GM12878 (cell line): ENCODE results near the gene KANSL3. TPM values are rescaled to one million over a fixed set of nuclear protein-coding genes. Genes with fewer than 3 reads are reported as not detected.

Experiments
- ATAC-seq: fragments of 200-7000 bp; cut with Tn5 transposase; 3 replicates; pipeline ENCODE4 v1.9.1; 2020; ENCODE audit warnings: mild to moderate bottlenecking, moderate library complexity
- BruUV-seq: library from RNA; stranded (reverse); fragments of 400-500 nt; replicated peaks from 2 replicates; lab custom pipeline; 2021; lab: Mats Ljungman, UMichigan
- CTCF ChIA-PET: fragments of 300-600 bp; sonication (Branson Sonifier 250); formaldehyde crosslinking; extraction: SDS; loops from one replicate; lab custom pipeline; 2021; ENCODE audit warnings: inconsistent platforms; lab: Yijun Ruan, JAX
- POLR2A ChIA-PET: fragments of 350-600 bp; formaldehyde crosslinking; extraction: SDS; loops from one replicate; lab custom pipeline; 2021; ENCODE audit warnings: inconsistent platforms; lab: Charles Lee
- RAD21 ChIA-PET: fragments of 300-600 bp; sonication (Branson Sonifier 250); formaldehyde crosslinking; loops from one replicate; lab custom pipeline; 2023; ENCODE audit warnings: antibody characterized with exemption; ENCODE audit not compliant: unreplicated experiment; lab: Charles Lee
- SMC1A ChIA-PET: fragments of 300-600 bp; sonication (Branson Sonifier 250); formaldehyde crosslinking; loops from one replicate; lab custom pipeline; 2023; ENCODE audit not compliant: unreplicated experiment, uncharacterized antibody; lab: Charles Lee
- DNase-seq: peaks from one replicate; pipeline ENCODE4 v3.0.0-alpha.2; 2011; ENCODE audit warnings: low read depth, low spot score
- FAIRE-seq: peaks from 3 replicates; lab custom pipeline; 2011; peaks lifted over from hg19 to GRCh38; lab: Jason Lieb, UNC
- H2AFZ ChIP-seq: 2 replicates; pipeline ENCODE4 v1.6.0; 2011; ENCODE audit warnings: low read depth, low read length, control low read depth; ENCODE audit not compliant: control insufficient read depth
- H3K27ac ChIP-seq: 2 replicates; pipeline ENCODE4 v1.5.1; 2011; ENCODE audit warnings: control low read depth; ENCODE audit not compliant: control insufficient read depth, insufficient read depth
- H3K27me3 ChIP-seq, 2 experiments: replicated peaks in 1 of 2; 2 replicates each; pipeline versions ENCODE4 v1.6.0 to v1.6.1; 2011; ENCODE audit warnings: low read length in 1 of 2; ENCODE audit not compliant: control insufficient read depth in 2 of 2, insufficient read depth in 2 of 2
- H3K36me3 ChIP-seq, 2 experiments: 2 replicates each; pipeline ENCODE4 v1.5.1; 2011; ENCODE audit warnings: low read length in 1 of 2; ENCODE audit not compliant: control insufficient read depth in 2 of 2, insufficient read depth in 2 of 2
- H3K4me1 ChIP-seq: 2 replicates; pipeline ENCODE4 v1.6.1; 2011; ENCODE audit warnings: mild to moderate bottlenecking, low read length, moderate library complexity, mixed read lengths; ENCODE audit not compliant: control insufficient read depth, insufficient read depth
- H3K4me2 ChIP-seq: 2 replicates; pipeline ENCODE4 v1.6.0; 2011; ENCODE audit warnings: control low read depth; ENCODE audit not compliant: control insufficient read depth, insufficient read depth
- H3K4me3 ChIP-seq: fragments of 200-600 bp; sonication (generic); 2 replicates; pipeline ENCODE4 v1.5.1; 2016
- H3K79me2 ChIP-seq: 2 replicates; pipeline ENCODE4 v1.6.0; 2011; ENCODE audit warnings: low read length; ENCODE audit not compliant: control insufficient read depth, insufficient read depth
- H3K9ac ChIP-seq: 2 replicates; pipeline ENCODE4 v1.8.0; 2011; ENCODE audit warnings: low read length, control low read depth, mixed read lengths; ENCODE audit not compliant: control insufficient read depth, insufficient read depth
- H3K9me3 ChIP-seq: replicated peaks from 3 replicates; pipeline ENCODE4 v1.5.1; 2011; ENCODE audit warnings: mild to moderate bottlenecking, low read length; ENCODE audit not compliant: control insufficient read depth, insufficient read depth
- H4K20me1 ChIP-seq: 2 replicates; pipeline ENCODE4 v1.6.0; 2011; ENCODE audit not compliant: control insufficient read depth, insufficient read depth
- BMI1 ChIP-seq: fragments of 450-650 bp; IDR thresholded peaks from 2 replicates; pipeline ENCODE4 v1.6.1; 2016; ENCODE audit warnings: mild to moderate bottlenecking, moderate library complexity, borderline replicate concordance
- EED ChIP-seq: sonication (generic); IDR thresholded peaks from 2 replicates; pipeline ENCODE4 v1.6.1; 2016; ENCODE audit warnings: antibody characterized with exemption, low read depth
- FOS ChIP-seq: IDR thresholded peaks from 3 replicates; pipeline ENCODE4 v1.6.1; 2011; ENCODE audit warnings: borderline replicate concordance; ENCODE audit not compliant: insufficient read length; ENCODE audit errors: extremely low read depth
- HDGF ChIP-seq: fragments of 450-650 bp; IDR thresholded peaks from 2 replicates; pipeline ENCODE4 v1.6.1; 2016; ENCODE audit warnings: antibody characterized with exemption
- IKZF2 ChIP-seq, 2 experiments: fragments of 450-650 bp; IDR thresholded peaks; 2 replicates each; pipeline ENCODE4 v1.6.1; 2017; ENCODE audit warnings: mild to moderate bottlenecking in 2 of 2, moderate library complexity in 2 of 2
- POLR2AphosphoS2 ChIP-seq: IDR thresholded peaks from 2 replicates; pipeline ENCODE4 v1.6.1; 2011; ENCODE audit warnings: low read depth, mild to moderate bottlenecking, low read length, improper control_type of control experiment, moderate library complexity
- POLR2AphosphoS5 ChIP-seq: IDR thresholded peaks from 2 replicates; pipeline ENCODE4 v1.6.1; 2011; ENCODE audit warnings: mild to moderate bottlenecking, low read length, inconsistent platforms
- SMARCA5 ChIP-seq: fragments of 450-650 bp; IDR thresholded peaks from 2 replicates; pipeline ENCODE4 v1.6.1; 2017; ENCODE audit warnings: mild to moderate bottlenecking
- TARDBP ChIP-seq: IDR thresholded peaks from 2 replicates; pipeline ENCODE4 v1.6.1; 2016; ENCODE audit warnings: borderline replicate concordance
- WGBS: methylation state at CpG from one replicate; pipeline ENCODE4 v1.1.6; 2016; ENCODE audit warnings: low lambda C conversion rate; ENCODE audit not compliant: insufficient replicate concordance, insufficient coverage; ENCODE audit errors: missing lambda C conversion rate; 5-methylcytosine and 5-hydroxymethylcytosine counted together
- in situ Hi-C: fragments of 300-500 bp; cut with MboI; formaldehyde crosslinking; loops from 9 replicates; pipeline ENCODE4 v1.14.3; 2018; ENCODE audit warnings: mixed read lengths
- intact Hi-C: fragments of 100-400 bp; cut with micrococcal nuclease; formaldehyde crosslinking; loops from one replicate; pipeline ENCODE4 v1.14.2; 2022; ENCODE audit not compliant: unreplicated experiment
- polyA plus RNA-seq, 11 experiments: library from polyadenylated mRNA; depleted of rRNA in 4 of 11; unstranded in 6 of 11; stranded (reverse) in 5 of 11; fragments of >200 nt; fragmentation: Nextera tagmentation in 4 of 11; fragmentation: Illumina TruSeq in 1 of 11; extraction: Ambion mirVana in 4 of 11; extraction: Trizol in 1 of 11; gene quantifications; 1 replicate in 1 of 11; 2 replicates in 10 of 11; pipeline versions ENCODE4 v1.2.1 to v1.2.3, GENCODE V29; 2011 to 2016; ENCODE audit warnings: inconsistent platforms in 2 of 11, missing spikeins in 2 of 11, low read depth in 1 of 11
- total RNA-seq, 4 experiments: library from RNA; depleted of rRNA in 3 of 4; stranded (reverse); fragments of >200 nt in 3 of 4; fragmentation: Illumina TruSeq in 1 of 4; extraction: Trizol in 1 of 4; gene quantifications; 2 replicates each; pipeline versions ENCODE4 v1.2.1 to v1.2.3, GENCODE V29; 2013 to 2021
- TF ChIP-seq, protein P1 (sequence below): fragments of 450-650 bp; IDR thresholded peaks from 2 replicates; pipeline ENCODE4 v1.6.1; 2018; ENCODE audit warnings: borderline replicate concordance, mild to moderate bottlenecking; ENCODE audit not compliant: partially characterized antibody

The KANSL3 gene
- total and polyA plus RNA-seq, 10 of the 15 experiments (the other 5 are each of a cell fraction or from before 2014, with no cell fraction given): 5.6 to 25.9 (median 16.7) TPM

DNA sequence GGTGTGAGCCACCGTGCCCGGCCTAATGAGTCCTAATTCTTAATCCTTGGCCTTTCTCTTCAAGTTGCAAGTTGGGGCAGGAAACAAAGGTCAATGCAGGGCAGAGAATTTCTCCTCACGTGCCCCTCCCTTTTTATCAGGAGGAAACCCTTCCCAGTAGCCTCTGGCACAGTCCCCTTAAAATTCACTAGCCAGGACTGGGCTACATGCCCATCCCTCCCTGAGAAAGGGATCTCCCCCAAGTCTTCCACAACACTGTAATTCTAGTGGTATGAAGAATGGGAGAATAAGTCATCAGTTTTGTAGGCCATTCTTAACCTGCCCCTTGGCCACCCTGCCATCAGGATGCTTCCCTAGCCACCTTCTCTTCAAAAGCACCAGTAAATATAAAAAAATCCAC, 59.4 kb downstream of the KANSL3 start:
- no peak overlapping the region for H2AFZ ChIP-seq
- H3K36me3 ChIP-seq: no peaks in the 10 kb centered on the region
- TF ChIP-seq POLR2AphosphoS5 (no peak), FOS (no peak), IKZF2 (IDR thresholded peaks at IDR 0.05) (no peak), POLR2AphosphoS2 (no peak), BMI1 (no peak), SMARCA5 (no peak), HDGF (no peak), TARDBP (no peak), EED (no peak)
- TF ChIP-seq, protein P1, sequence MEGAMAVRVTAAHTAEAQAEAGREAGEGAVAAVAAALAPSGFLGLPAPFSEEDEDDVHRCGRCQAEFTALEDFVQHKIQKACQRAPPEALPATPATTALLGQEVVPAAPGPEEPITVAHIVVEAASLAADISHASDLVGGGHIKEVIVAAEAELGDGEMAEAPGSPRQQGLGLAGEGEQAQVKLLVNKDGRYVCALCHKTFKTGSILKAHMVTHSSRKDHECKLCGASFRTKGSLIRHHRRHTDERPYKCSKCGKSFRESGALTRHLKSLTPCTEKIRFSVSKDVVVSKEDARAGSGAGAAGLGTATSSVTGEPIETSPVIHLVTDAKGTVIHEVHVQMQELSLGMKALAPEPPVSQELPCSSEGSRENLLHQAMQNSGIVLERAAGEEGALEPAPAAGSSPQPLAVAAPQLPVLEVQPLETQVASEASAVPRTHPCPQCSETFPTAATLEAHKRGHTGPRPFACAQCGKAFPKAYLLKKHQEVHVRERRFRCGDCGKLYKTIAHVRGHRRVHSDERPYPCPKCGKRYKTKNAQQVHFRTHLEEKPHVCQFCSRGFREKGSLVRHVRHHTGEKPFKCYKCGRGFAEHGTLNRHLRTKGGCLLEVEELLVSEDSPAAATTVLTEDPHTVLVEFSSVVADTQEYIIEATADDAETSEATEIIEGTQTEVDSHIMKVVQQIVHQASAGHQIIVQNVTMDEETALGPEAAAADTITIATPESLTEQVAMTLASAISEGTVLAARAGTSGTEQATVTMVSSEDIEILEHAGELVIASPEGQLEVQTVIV: no peak
- in situ Hi-C loops: no loop called here
- DNase-seq: no peak
- WGBS: 61% methylated on average over 3 of the region's 3 CpGs
- no peak for ATAC-seq
- no peak overlapping the region for H3K4me3 ChIP-seq
- H3K27ac ChIP-seq: no peak overlapping the region
- ChIA-PET CTCF (interaction anchor here (1.8 kb wide), 1 partner anchor 172 kb away, joined by 5 read pairs; no protein-coding TSS in a partner anchor), SMC1A (no interaction called here), RAD21 (no interaction called here), POLR2A (no interaction called here)
- H3K4me1 ChIP-seq: no peaks in the 10 kb centered on the region
- intact Hi-C loops: loop anchor here (10.0 kb wide), 1 partner anchor 386 kb away; no protein-coding TSS in a partner anchor
- H3K79me2 ChIP-seq: no peaks in the 10 kb centered on the region
- H3K9ac ChIP-seq: no peak overlapping the region
- no peak for FAIRE-seq
- no TSS peak for BruUV-seq
- H3K27me3 ChIP-seq: no peaks in the 10 kb centered on the region
- H4K20me1 ChIP-seq: no peaks in the 10 kb centered on the region
- no peaks in the 10 kb centered on the region for H3K9me3 ChIP-seq
- H3K4me2 ChIP-seq: no peak overlapping the region
